OCI-LY3 (cell line): ENCODE data around the gene RCHY1.

ENCODE experiments used
- EZH2phosphoT487 ChIP-seq: fragments of 200-600 bp; shearing (Covaris generic); IDR thresholded peaks from 2 replicates; pipeline ENCODE4 v1.6.1; 2018; ENCODE audit warnings: antibody characterized with exemption, mixed run types, low read depth
- TF ChIP-seq, protein P1 (sequence below): fragments of 200-600, 300-600 bp; sonication (generic); IDR thresholded peaks from 2 replicates; pipeline ENCODE4 v1.5.1; 2014; ENCODE audit warnings: antibody characterized with exemption, low read length, low read depth

DNA sequence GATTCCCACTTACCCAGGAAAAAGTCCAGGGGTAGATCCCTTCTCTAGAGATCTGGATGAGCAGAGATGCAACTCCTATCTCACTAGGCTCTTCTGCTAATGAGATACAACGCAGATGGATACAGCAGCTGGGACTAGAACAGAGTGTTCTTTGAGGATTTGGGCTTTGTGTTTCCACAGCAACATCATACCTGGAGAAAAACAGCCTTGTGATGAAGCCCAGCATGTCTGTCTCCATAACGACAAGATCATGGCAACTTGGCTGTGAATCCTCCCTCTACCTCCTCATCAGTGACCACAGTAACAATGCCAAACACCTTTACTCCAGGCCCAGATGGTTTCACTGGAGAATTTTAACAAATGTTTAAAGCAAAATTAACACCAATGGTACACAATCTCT is 80.1 kb downstream of the RCHY1 start:
- TF ChIP-seq, protein P1, sequence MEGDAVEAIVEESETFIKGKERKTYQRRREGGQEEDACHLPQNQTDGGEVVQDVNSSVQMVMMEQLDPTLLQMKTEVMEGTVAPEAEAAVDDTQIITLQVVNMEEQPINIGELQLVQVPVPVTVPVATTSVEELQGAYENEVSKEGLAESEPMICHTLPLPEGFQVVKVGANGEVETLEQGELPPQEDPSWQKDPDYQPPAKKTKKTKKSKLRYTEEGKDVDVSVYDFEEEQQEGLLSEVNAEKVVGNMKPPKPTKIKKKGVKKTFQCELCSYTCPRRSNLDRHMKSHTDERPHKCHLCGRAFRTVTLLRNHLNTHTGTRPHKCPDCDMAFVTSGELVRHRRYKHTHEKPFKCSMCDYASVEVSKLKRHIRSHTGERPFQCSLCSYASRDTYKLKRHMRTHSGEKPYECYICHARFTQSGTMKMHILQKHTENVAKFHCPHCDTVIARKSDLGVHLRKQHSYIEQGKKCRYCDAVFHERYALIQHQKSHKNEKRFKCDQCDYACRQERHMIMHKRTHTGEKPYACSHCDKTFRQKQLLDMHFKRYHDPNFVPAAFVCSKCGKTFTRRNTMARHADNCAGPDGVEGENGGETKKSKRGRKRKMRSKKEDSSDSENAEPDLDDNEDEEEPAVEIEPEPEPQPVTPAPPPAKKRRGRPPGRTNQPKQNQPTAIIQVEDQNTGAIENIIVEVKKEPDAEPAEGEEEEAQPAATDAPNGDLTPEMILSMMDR: no peak
- TF ChIP-seq EZH2phosphoT487: no peak
